ENCODE measurements around the gene COL18A1.

- no peak for TF ChIP-seq POLR2A (IDR thresholded peaks at IDR 0.05)
- TF ChIP-seq EP300 (IDR thresholded peaks at IDR 0.05): no peak
- no peak for TF ChIP-seq CTCF (IDR thresholded peaks at IDR 0.05)
Measured at GRCh38 chr21:45430521-45431501, 25.8 kb downstream of the COL18A1 start.

Data from sigmoid colon (tissue), 4 donors.